Measurements from ENCODE around the gene AFDN. TPM values are rescaled to one million over a fixed set of nuclear protein-coding genes. Genes with fewer than 3 reads are reported as not detected.

AFDN gene
- total RNA-seq, 2 donors from 2014 or later: 13.5 to 15.4 TPM

DNA sequence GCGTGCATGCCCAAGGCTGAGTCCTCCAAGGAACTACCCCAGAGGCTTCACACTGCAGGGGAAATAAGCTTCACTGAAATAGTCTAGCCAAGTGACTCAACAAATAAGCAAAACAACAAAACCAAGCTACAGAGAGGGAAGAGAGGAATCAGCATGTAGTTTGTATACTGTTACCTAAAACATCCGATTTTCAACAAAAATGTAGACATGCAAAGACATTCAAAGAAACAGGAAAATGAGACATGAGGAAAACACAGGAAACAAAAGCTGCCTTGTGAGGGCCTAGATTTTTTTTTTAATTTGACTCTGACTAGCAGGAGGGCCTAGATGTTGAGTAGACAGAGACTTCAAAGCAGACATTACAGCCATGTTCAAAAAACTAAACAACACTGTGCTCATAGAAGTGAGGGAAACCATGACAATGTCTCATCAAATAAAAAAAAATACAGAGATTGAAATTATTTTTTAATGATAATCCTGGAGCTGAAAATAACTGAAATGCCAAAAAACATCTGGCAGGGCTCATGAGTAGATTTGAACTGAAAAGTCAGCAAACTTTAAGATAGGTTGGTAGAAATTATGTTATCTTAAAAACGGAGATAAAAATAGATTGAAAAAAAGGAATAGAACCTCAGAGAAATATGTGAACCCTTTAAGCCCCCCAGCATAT lies 154.3 kb downstream of the AFDN start:
- Mint-ChIP-seq H3K9me3 (no peaks in the 10 kb centered on the region), H3K36me3 (no peaks in the 10 kb centered on the region), H3K27ac (no peak overlapping the region)
- DNase-seq (ENCODE audit: low spot score in 2 of 2) (no peak), ATAC-seq (no peak)

DNA sequence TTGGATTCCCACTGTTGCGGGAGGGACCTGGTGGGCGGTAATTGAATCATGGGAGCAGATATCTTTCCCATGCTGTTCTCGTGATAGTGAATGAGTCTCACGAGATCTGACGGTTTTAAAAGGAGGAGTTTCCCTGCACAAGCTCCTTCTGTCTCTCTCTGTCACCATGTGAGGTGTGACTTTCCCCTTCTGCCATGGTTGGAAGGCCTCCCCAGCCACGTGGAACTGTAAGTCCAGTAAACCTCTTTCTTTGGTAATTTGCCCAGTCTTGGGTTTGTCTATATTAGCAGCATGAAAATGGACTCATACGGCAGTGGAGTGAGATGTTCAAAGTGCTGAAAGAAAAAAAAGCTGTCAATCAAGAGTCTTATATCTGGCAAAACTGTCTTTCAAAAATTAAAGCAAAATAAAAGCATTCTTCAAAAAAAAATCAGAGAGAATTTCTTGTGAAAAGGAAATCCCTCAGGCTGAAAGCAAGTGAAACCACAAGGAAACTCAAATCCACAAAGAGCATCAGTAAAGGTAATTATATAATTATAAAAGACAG lies 155.3 kb downstream of the AFDN start:
- Mint-ChIP-seq H3K36me3 (no peaks in the 10 kb centered on the region), H3K27ac (no peak overlapping the region), H3K9me3 (no peaks in the 10 kb centered on the region)
- ATAC-seq (no peak), DNase-seq (ENCODE audit: low spot score in 2 of 2) (no peak)

DNA sequence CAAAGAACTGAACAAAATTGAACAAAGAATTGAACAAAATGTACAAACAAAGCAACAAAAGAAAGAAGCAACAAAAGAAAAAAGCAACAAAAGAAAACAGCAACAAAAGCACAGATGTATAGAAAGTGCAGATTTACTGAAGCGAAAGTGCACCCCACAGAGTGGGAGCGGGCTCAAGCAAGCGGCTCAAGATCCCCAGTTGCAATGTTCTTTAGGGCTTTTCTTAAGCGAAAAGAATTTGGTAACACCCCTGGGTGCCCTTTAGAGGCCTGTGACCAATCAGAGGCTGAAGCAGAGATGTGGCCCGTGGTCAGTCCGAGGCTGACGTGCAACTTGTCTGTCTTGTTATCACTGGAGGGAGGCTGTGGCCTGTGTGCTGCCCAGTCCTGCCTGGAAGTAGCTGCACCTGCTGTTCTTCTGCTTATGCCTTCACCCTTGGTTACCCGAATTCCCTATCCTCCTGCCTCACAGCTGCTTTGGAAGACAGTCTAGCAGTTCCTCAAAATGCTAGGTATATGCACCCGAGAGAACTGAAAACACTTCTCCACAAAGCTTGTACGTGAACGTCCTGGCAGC lies 157.5 kb downstream of the AFDN start:
- no peaks in the 10 kb centered on the region for H3K36me3 Mint-ChIP-seq
- DNase-seq (ENCODE audit: low spot score in 2 of 2) (no peak), ATAC-seq (no peak)
- no peaks in the 10 kb centered on the region for H3K9me3 Mint-ChIP-seq
- no peak overlapping the region for H3K27ac Mint-ChIP-seq

DNA sequence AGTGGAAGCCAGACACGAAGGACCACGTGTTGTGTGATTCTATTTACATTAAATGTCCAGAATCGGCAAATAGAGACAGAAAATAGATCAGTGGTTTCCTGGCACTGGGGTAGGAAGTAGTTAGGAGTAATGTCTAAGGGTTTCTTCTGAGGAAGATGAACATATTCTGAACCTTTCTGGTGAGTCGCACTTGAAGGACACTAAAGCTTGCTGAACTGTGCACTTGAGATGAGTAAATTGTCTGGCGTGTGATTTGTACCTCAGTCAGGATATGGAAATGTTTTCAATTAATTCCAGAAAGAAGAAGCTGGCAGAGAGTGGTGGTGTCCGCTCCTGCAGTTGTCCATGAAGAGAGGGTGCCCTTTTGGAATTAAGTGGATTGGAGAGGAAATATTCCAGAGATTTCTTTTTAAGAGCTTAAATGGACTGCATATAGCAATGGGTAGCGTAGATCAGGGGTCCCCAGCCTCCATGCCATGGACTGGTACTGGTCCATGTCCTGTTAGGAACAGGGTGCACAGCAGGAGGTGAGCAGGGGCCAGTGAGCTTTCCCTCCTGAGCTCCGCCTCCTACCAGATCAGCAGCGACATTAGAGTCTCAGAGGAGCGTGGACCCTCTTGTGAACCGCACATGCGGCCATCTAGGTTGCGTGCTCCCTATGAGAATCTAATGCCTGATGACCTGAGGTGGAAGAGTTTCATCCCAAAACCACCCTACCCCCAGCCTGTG lies 158.3 kb downstream of the AFDN start:
- ATAC-seq: no peak
- no peak overlapping the region for H3K27ac Mint-ChIP-seq
- H3K36me3 Mint-ChIP-seq: no peaks in the 10 kb centered on the region
- DNase-seq (ENCODE audit: low spot score in 2 of 2): no peak
- H3K9me3 Mint-ChIP-seq: no peaks in the 10 kb centered on the region

DNA sequence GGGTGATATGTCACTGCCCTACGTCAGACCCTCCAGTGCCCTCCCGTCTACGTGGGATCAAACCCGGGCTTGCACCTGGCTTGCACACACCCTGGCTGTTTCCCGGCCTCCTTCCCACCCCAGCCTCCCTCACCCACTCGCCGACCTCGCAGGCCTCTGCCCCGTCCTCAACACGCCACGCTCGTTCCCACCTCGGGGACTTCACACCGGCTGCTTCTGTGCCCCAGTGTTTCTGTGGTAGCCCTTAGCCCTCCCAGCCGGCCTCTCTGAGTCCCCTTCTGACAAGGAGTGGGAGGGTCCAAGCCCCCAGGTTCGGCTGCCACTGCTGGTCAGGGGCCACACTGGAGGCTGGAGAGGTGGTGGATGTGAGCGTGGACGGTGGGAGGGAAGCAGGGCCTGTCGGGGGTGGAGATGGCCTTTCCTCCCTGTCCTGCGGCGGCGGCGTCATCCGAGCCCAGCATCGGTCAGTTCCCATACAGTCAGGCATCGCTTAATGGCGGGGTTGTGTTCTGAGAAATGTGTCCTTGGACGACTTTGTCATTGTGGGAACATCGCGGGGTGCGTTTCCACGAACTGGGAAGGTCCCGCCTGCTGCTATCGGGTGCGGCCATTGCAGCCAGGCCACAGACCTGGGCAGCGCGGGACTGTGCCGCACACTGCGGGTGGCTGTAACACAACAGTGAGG lies 159.3 kb downstream of the AFDN start:
- Mint-ChIP-seq H3K27ac (no peak overlapping the region), H3K36me3 (no peaks in the 10 kb centered on the region), H3K9me3 (no peaks in the 10 kb centered on the region)
- DNase-seq (ENCODE audit: low spot score in 2 of 2): no peak
- no peak for ATAC-seq

DNA sequence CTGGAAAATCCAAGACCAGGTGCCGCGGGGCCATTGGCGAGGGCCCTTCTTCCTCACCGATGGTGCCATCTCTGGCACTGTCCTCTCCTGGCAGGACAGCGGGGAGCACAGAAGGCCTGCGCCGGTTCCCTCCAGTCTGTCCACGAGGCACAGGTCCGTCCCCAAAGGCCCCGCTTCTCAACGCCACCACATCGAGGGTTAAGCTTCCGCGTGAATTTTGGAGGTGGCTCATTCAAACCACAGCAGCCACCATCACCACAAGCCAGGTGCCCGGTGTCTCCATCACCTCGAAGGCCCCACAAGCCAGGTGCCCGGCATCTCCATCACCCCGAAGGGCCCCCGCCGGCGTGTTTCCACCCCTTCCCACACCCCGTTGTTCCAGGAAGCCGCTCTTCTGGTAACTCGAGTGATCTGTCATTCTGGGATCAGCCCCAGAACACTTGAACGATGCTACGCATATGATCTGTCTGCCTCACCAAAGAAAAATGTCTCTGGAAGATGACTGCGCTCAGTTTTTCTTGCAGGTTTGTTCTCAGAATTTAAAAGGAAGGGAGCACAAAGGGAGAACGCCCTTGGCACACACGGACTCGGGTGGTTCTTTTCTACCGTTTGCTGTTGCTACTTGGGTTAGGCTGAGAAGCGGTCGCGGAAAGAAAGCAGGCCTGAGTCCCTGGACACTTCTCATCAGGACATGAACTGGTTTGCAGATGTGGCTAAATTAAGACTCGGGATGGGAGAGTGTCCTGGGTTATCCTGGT lies 160.9 kb downstream of the AFDN start:
- Mint-ChIP-seq H3K9me3 (no peaks in the 10 kb centered on the region), H3K36me3 (no peaks in the 10 kb centered on the region), H3K27ac (no peak overlapping the region)
- ATAC-seq (no peak), DNase-seq (ENCODE audit: low spot score in 2 of 2) (no peak)

DNA sequence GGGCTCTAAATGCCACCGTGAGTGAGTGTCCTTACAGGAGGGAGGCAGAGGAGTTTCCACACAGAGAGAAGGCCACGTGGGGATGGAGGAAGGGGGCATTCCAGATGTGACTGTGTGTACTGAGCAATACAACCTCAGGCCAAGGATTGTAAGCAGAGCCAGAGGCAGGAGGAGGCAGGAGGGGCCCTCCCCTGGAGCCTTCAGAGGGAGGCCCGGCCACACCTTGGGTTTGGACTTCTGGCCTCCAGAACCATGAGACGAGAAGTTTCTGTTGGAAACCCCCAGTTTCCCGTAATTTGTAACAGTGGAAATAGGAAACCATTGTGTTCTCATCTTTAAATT lies 161.4 kb downstream of the AFDN start:
- H3K9me3 Mint-ChIP-seq: no peaks in the 10 kb centered on the region
- no peaks in the 10 kb centered on the region for H3K36me3 Mint-ChIP-seq
- H3K27ac Mint-ChIP-seq: no peak overlapping the region
- ATAC-seq (no peak), DNase-seq (ENCODE audit: low spot score in 2 of 2) (no peak)

DNA sequence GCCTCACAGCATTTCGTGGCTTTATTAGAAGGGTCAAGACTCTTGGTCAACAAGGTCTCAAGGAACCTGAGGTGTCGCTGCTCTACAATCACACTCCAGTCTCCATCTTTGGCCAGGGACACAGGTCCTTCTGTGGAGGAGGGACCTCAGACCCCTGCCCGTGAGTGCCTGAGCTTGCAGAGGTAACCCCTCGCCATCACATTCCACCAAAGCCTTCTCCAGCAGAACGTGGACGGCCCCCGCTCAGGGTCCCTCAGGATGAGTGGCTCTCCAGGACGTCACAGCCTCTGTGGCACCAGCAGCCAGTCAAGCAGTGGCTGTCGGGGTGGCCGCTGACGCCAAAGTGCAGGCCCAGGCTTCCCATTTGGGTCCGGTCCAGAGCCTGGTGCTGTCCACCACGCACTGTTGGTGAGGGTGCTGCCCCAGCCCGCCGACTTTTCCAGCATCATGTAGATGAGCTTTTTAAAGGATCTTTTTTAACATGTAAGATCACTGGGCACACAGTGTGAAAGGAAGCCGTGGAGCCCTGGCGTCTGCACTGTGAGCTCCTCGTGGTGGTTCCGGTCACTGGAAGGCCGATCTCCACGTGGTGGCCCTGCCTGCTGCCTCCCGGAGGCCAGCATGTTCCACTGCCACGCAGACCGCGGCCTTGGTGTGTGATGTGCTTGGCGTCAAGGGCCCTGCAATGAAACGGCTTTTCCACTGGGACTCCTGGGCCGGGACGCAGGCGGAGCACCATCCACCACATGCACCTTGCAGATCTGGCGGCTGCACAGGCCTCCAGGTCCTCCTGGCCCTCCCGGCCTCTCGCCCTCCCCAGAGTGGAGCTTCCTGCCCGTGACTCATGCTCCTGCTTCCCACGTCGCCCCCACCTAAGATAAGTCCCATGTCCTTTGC lies 162.5 kb downstream of the AFDN start:
- Mint-ChIP-seq H3K9me3 (no peaks in the 10 kb centered on the region), H3K36me3 (no peaks in the 10 kb centered on the region), H3K27ac (no peak overlapping the region)
- ATAC-seq (no peak), DNase-seq (ENCODE audit: low spot score in 2 of 2) (no peak)

DNA sequence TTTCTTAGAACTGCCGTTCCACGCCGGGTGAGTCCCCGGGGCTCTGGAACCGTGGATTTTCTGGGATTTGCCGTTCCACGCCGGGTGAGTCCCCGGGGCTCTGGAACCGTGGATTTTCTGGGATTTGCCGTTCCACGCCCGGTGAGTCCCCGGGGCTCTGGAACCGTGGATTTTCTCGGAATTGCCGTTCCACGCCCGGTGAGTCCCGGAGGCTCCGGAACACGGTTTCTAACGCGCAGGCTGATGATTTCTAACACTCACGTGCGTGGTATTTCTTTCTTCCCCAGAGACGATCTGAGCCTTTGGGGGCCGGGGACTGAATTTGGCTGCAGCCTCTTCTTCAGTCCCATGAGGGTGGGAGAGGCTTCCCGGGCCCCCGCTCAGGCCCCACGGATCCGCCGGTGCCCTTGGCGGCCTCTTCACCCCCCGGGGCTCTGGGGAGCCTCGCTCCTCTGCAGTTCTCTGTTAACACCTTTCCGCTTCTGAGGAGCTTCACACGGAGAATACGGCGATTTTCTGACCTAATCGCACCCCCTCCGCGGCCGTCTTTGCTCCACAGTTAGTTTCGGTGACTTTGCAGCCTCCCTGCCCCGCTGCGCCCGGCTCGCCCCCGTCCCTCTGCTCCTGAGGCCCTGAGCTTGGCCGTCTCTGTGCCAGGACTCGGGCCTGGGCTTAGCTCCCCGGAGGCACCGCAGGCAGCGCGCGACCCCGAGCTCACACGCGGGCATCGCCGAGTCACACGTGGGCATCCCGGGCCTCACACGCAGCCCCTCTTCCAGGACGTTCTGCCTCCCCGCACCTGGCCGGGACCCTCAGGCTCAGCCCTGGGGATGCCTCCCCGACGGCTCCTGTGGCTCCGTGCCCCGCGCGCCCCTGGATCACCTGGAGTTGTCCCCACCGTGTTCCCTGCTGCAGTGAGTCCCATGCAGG lies 163.6 kb downstream of the AFDN start:
- Mint-ChIP-seq H3K27ac (no peak overlapping the region), H3K9me3 (no peaks in the 10 kb centered on the region), H3K36me3 (no peaks in the 10 kb centered on the region)
- DNase-seq (ENCODE audit: low spot score in 2 of 2) (no peak), ATAC-seq (no peak)

DNA sequence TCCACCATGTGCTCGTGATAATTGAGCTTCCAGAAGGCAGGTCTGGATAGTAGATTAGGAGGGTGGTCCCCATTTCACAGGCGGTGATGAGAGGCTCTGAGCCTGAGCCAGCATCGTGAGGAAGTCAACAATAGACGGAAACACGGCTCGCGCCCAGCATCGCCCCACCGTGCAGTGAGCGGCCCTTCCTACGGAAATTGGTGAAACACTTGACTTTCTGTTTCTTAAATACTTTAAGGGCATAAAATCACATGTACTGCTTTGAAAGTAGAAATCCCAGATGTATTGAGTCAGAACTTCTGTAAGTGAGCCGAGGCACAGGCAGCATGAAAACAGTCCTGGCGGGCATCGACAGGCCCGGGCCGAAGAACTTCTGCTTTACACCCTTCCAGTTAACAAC lies 166.5 kb downstream of the AFDN start:
- peak in 1 of 2 donors; percentile 18 for ATAC-seq
- DNase-seq (ENCODE audit: low spot score in 2 of 2): no peak
- Mint-ChIP-seq H3K36me3 (no peaks in the 10 kb centered on the region), H3K27ac (no peak overlapping the region), H3K9me3 (peaks cover 0 to 4% of the 10 kb centered on the region in 2 donors)

DNA sequence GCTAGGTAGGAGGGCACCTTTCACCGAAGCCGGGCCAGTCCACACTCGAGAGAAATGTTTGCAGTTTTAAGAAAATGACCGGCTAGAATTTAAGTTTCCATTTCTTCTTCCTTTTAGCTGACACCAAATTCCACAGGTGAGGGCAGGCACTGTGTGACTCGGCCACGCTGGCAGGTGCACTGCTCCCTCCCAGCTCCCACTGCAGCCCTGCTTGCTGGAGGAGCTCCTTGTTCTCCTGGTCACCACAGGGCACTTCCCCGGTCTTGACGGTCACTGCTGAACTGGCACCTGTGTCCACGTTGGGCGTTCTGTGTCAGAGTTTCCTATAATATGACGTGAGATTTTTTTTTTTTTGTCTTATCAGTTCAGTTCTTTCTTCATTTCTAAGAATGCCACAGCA lies 167.1 kb downstream of the AFDN start:
- H3K9me3 Mint-ChIP-seq: peaks cover 0 to 4% of the 10 kb centered on the region in 2 donors
- H3K27ac Mint-ChIP-seq: no peak overlapping the region
- DNase-seq (ENCODE audit: low spot score in 2 of 2): no peak
- ATAC-seq: no peak
- H3K36me3 Mint-ChIP-seq: no peaks in the 10 kb centered on the region

DNA sequence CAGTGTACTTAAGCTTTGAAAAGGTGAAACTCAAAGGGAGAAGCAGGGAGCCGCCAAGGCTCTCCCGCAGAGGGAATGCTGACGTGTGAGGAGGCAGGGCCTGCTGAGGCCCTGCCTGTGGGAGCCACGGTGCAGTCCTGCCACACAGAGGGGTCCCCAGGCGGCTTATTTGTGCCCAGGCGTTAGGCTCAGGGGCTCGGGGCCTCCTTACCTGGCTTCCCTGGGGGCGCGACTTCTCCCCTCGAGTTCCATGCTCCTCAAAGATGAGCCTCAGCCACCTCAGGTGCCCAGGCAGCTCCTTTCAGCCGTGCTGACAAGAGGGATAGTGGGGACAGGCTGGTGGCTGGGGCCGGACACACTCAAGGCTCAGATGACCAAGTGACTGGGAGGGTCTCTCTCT lies 168.6 kb downstream of the AFDN start:
- no peaks in the 10 kb centered on the region for H3K36me3 Mint-ChIP-seq
- ATAC-seq (no peak), DNase-seq (ENCODE audit: low spot score in 2 of 2) (no peak)
- H3K27ac Mint-ChIP-seq: no peak overlapping the region
- peaks cover 0 to 4% of the 10 kb centered on the region in 2 donors for H3K9me3 Mint-ChIP-seq

DNA sequence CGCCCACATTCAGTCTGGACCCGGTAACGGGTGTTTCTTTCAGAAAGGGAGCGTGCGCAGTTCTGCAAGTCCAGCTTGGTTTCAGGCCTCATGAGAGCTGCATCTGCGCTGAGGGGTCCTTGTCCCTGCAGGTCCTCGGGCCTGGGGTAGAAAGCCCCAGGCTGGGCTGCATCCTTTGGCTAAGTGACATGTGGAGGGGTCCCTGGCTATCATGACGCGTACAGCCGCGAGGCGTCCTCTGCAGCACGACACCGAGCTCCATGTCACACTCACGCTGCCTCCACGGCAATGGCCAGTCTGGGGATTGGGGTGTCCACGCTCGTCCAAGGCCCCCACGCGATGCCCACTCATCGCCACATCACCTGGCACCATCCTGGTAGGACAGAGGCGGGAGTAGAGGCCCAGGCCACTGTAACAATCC lies 169.0 kb downstream of the AFDN start:
- DNase-seq (ENCODE audit: low spot score in 2 of 2) (no peak), ATAC-seq (no peak)
- H3K27ac Mint-ChIP-seq: no peak overlapping the region

DNA sequence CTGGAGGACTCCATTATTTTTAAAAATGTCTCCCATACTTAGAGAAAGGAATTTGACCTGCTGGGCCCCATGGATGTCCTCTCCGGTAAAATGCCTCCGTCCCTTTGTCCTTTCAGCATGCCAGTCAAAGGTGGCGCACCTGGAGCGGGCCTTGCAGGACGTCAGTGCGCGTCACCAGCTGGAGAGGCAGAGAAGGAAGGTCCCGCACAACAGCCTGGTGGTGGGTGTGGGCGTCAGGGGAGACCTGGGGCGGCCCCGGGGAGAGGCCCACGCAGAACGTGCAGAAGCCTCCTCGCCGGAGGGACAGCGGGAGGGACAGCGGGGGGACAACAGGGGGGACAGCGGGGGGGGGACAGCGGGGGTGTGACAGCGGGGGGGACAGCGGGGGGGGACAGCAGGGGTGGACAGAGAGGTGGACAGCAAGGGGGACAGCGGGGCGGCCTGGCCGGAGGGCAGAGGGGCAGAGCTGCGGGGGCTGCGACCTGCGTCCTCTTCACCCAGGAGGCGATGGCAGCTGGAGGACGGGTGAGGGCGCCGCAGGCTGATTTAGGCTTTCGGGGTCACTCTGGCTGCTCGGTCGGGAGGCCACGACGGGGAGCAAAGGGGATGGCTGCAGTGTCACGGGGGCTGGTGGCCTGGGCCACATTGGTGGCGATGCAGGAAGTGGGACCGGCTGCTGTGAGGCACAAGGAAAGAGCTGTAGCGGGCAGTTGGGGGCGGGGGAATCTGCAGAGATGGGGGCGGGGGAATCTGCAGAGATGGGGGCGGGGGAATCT lies 169.9 kb downstream of the AFDN start:
- Mint-ChIP-seq H3K9me3 (peaks cover 0 to 4% of the 10 kb centered on the region in 2 donors), H3K36me3 (no peaks in the 10 kb centered on the region), H3K27ac (no peak overlapping the region)
- DNase-seq (ENCODE audit: low spot score in 2 of 2): no peak
- ATAC-seq: peak in 1 of 2 donors; percentile 75

More for the DNA sequence above, 169.0 kb downstream of the AFDN start:
- Mint-ChIP-seq H3K9me3 (peaks cover 0 to 4% of the 10 kb centered on the region in 2 donors), H3K36me3 (no peaks in the 10 kb centered on the region)

All from activated naive CD4-positive, alpha-beta T cell treated with anti-CD3 and anti-CD28 coated beads, Interleukin-2, amount 50 U/mL, for 72 hours (primary cell).